GM21528 (cell line): Measurements from ENCODE around the gene C1QTNF5.
"Not testable (repeated sequence)": the region's sequence is repeated elsewhere in the genome, so short reads cannot be mapped to it uniquely, and the experiment has no call there.

ENCODE experiments used
- ATAC-seq: cut with Tn5 transposase; IDR thresholded peaks from one replicate; pipeline ENCODE4 v1.9.1; 2021; ENCODE audit warnings: mild to moderate bottlenecking, moderate library complexity; ENCODE audit not compliant: unreplicated experiment, low FRiP score

Gene C1QTNF5

DNA sequence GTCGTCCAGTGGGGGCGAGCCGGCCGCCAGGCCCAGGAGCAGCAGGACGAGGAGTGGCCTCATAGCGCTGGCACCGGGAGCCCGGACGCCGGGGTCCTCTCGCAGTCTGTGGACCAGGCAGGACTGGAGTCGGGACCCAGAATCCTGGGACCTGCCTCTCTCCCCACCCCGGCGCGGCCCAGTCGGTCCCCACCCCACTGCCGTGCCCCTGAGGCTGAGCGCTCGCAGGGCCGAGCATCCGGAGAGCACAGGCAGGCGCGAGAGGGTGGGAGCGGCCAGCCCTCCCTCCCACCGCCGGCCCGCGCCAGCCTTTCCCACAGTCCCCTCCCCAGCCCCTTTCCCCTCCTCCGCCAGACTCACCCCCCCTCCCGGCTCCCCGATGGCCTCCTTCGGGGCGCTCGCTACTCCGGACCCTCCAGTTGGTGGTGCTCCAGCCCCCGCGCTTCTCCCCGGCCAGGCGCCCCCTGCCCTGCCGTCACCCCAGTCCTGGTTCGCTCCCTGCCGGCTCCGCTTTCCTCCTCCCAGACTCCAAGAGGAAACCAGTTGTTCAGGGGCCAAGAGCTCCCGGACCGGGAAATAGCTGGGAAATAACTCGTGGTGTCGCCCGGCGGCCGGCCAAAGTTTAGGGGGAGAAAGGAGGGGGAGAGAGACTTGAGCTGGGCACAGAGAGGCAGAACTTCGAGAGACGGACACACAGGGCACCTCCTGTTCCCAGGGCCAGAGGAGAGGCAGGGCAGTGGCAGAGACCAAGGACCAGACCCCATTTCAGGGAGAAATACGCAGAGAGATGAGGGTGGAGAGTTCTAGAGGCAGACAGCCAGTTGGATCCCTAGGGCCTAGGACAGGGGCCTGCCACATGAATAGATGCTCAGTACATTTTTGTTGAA is at the start of gene C1QTNF5:
Gene C1QTNF5 (minus strand): TSS at position 549 of the 887 bp plus-strand sequence. CDS start 486 bp downstream, at position 63.
- ATAC-seq, result no peak

DNA sequence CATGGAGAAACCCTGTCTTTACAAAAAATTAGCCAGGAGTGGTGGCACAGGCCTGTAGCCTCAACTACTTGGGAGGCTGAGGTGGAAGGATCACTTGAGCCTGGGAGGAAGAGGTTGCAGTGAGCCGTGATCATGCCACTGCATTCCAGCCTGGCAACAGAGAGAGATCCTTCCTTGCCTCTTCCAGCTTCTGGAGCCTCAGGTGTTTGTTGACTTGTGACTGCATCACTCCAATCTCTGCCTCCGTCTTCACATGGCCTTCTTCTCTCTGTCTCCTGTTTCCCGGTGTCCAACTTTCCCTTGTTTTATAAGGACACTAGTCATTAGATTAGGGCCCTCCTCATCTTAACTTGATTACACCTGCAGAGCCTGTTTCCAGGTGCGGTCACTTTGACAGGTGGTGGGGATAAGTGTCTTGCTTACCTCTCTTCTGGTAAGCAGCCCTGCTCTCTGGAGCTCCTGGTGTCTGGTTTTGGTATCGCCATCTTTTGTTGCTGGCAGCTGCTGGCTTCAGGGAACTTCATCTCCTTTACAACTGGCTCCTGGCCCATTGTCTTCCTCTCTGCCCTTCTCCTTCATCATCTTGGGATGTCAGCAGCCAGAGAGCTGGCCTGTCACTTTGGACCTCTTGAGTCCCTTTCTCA is 49.0 kb upstream of the C1QTNF5 start:
- no peak for ATAC-seq

DNA sequence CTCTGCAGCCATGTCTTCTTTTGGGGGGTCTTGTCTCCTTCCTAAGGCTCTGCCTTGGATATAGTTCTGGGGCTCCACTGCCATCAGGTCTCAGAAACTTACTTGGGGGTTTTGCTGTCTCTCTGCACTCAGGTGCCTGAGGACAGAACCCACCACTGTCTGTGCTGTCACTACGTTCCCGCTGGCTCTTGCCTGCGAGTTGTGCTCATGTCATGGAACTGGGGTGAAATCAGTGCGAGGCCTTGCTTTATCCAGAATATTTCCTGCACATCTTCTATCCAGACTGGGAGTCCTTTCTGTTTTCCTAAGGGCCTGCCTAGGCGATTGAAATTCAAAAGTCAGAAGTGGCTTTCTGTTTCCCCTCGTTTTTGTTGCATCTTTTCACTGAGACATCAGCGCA is 47.4 kb upstream of the C1QTNF5 start:
- no peak for ATAC-seq

DNA sequence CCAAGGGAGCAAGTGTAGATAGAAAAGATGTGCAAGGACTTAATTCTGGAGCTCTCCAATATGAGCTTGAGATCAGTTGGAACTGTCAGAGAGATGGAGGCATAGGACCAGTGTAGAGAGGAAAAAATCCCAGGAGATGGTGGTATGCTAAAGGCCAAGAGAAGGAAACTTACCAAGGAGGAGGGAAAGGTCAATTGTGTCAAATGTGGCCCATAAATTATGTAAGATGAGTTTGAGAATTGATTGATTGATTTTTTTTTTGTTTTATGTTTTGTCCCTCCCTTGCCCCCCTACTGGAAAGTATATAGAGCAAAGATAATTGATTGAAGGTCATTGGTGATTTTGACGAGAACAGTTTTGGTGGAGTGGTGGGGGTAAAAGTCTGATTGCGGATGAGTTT is 43.6 kb upstream of the C1QTNF5 start:
- ATAC-seq, result no peak

DNA sequence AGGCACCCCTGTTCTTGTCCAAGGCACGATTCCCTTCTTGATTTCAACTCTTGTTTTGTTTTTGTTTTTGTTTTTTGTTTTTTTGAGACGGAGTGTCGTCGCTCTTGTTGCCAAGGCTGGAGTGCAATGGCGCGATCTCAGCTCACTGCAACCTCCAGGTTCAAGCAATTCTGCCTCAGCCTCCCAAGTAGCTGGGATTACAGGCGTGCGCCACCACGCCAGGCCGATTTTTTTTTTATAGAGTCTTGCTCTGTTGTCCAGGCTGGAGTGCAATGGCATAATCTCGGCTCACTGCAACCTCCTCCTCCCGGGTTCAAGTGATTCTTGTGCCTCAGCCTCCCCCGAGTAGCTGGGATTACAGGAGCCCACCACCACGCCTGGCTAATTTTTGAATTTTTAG is 41.8 kb upstream of the C1QTNF5 start:
- ATAC-seq, result not testable (repeated sequence)

- ATAC-seq, result no peak
These were observed 41.4 kb upstream of the C1QTNF5 start for GRCh38 chr11:119382101-119382500.

DNA sequence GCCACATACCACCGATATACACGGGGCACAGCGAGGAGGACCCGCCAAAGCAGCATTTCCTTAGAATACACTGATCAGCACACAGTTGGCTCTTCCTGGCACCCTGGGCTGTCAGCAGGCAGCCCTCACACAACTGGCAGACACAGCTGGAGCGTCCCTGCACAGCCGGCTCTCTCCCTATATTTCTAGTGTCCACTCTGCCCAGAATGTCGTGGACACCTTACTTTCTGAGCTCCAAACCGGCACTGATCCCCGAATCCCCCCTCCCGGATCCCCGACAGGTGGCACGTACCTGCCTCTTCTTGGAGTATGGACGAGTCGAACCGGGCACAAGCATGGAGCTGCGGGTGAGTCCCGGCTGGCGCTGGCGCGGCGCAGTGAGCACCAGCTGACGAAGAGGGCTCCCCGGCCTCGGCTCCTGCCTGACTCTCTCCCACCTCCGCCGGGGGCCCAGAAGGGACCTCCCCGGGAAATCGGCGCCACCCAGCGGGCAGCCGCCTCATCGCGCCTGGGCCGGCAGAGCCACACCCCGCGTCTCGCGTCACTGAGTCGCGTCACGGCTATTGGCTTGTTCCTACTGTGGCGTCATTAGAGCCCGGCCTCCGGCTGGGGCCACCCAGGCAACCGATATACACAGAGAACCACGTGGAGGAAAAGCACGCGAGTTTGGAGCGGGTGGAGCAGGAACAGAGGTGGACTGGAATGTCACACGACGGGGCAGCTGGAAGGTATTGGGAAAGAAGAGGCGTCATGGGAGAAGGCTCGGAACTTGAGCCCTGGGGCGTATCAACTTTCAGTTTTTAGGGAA is 40.7 kb upstream of the C1QTNF5 start, which contains the start of gene USP2:
Gene USP2 (minus strand): TSS at position 510 of the 808 bp plus-strand sequence. CDS start 8,210 bp downstream, outside the sequence.
- ATAC-seq, result peak; percentile 94

DNA sequence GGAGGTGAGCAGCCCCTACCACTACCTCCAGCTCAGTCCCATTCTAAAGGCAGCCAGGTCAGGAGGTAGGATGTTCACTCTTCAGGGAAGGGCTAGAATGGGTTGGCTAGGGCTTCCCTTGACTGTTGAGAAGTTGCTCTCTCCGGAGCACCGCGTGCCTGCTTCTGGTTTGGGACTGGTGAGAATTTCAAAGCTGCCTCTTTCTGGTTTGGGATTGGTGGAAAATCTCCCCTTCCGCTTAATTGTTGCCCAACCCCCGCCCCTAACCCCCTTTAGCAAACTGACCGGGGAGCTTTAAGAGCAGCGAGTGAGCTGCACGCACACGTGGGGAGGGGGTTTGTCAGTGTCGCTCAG is 40.1 kb upstream of the C1QTNF5 start:
- no peak for ATAC-seq

DNA sequence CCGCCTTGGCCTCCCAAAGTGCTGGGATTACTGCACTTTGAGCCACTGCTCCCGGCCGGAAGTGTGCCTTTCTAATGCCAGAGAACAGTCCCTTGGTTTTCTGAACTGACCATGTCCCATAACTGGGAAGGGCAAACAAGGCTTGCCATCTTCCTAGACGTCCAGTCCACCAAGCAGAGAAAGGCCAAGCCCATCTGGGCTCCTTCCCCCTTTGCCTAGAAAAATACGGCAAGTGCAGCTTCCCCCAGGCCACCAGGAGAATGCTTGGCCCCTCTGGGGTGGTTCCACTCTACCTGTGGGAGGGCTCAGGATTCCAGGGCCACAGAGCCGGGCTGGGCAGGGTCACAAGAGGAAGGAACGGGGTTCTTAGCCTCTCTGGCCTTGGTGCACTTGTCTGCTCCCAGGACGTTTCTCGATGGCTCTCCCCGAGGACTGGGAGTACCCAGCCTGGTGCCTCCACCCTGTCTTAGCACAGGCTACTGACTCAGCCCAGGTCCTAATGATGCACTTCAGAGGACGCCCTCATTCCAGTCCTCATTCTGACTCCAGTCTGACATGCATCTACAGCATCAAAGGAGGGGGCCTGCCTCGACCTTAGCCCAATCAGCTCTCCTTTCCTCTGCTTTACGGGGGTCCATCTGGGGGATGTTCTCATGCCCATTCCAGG is 39.6 kb upstream of the C1QTNF5 start:
- no peak for ATAC-seq

DNA sequence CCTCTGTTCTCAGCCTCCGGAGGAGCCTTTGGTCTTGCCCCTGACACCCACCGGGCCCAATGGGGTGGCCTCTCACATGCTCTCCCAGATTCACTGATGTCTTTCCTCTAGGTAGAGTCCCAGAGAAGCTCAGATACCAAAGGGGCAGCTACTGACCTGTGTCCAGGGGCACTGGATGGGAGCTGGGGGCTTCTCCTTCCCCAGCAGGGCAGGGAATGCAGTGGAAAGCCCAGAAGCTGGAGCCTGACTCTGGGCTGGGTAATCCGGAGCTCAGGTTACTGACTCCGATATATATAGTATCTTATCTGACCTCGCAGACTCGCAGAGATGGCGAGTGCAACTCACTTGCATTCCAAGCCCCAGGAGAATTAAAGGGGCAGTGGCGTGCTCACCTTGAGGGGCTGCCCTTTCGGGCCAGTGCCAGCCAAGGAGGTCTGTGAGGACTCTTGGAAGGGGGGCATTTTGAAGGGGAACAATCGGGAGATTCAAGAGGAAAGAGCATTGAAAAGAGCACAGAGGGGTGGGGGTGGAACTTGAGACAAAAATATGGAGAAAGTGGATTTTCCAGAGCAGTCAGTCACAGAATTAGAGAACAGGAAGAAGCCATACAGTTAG is 38.3 kb upstream of the C1QTNF5 start:
- ATAC-seq, result no peak

DNA sequence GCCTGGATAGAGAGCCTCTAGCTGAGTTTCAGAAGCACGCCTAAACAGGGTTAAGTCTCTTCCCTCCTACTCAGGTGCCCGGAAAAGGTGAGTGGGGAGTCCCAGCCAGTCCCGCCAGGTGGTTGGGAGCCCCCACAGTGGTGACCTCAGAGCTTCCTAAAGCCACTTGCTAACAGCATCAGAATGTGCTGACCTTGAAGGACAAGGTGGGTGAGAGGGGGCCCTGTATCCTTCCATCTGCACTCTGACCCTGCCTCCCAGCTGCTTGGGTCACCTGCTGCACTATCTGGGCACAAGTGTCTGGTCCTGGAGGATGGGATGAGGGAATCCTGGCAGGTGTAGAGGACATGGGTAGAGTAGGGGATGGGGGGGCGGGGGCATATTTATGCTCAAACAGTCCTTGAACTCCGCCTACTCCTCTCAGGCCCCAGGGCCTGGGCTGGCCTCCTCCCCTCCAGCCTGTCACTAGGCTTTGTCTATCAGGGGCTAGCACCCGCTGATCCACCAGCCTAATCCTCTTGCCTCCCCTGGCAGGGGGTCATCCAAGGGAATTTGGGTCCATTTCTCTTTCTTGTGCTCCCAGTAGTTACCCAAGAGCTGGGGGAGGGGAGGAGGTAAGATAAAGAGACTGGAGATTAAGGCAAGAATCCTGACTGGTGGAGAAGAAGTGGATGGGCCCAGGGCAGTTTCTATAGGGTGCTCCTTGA is 37.4 kb upstream of the C1QTNF5 start:
- ATAC-seq, result no peak

- no peak for ATAC-seq
These were observed 36.6 kb upstream of the C1QTNF5 start for GRCh38 chr11:119377112-119377901.

DNA sequence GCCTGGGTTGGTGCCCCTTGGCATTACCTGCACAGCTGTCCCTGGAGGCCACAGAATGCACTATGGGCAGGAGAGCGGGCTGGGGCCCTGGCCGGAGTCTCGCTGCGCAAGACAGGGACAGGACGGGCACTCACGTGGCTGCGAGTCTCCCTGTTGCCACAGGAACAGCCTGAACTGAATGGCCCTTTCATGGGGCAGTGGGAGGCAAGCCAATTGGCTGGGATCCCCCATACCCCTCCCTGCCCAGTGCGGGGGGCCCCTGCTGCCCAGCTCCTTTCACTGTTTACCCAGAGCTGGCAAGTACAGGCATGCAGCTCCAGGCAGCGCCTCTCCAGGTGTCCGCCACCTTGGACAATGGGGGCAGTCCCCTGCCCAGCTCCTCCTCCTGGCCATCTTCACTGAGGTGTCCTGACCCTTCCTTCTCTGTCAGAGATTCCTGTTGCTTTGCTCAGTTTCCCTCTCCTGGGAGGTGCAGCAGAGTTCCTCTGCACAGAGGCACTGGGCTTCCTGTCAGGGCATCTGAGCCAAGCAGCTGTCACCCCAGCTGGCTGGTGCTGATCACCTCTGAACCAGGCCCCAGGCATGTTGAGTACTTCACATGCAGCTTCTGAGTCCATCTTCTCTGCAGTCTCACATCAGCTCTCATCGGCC is 35.6 kb upstream of the C1QTNF5 start:
- ATAC-seq, result no peak

GRCh38 chr11:119375337-119376196 is 34.9 kb upstream of the C1QTNF5 start:
- no peak for ATAC-seq

DNA sequence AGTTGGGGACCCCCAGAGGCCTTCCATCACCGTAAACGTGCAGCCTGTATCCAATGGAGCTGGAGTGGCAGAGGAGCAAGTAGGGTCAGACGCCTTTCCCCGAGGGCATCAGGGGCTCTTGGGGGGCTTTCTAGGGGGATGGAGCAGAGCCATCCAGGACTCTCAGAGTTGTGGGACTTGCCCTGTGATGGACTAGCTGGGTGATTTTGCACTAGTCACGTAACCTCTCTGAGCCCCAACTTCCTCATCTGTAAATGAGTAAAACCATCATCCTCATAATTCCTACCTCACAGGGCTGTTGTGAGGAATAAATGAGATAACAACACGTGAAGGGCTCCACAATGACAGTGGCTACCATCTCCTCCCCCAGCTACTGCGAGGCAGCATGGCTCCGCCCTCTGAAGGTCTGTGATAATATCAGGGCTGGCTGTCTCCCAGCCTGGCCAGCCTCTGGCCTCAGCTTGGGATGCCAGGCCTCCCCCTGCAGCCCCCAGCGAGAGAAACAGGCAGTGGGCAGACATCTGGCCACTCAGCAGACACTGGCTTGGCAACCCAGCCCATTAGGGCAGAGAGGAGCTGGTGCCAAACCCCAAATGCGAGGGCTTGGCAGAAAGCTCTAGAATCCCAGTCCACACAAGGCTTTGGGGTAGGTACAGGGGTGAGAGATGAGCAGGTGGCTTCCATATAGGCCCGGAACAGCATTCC is 34.1 kb upstream of the C1QTNF5 start:
- ATAC-seq, result no peak

DNA sequence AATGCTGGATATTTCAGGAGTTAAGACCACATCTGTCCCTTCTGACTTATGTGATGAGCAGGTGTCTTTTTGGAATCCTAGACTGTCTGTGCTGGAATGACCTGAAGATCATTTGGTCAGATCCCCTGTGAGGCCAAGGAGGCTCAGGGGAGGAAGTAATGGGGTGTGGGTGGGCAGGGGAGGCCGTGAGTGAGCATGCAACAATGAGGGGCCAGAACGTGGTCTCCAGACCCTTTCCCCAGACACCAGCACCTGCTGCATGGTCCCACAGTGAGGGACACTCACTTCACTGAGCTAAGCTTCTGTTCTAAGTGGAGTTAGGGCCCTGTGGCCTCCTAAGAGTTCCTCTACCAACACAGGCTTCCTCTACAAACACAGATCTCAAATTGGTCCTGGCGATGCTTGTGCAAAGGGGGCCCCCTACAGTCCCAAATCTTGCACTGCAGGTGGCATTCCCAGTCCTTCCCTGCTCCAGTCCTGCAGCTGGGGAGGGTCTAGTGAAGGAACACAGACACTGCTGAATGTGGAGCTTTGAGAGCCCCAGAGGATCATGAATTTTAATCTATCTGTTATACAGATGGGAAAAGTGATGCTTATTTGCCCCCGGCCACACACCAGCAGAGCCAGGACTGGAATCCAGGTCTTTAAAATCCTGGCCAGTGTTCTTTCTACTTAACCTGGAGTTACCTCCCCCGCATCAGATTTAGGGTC is 33.4 kb upstream of the C1QTNF5 start:
- no peak for ATAC-seq
